ENCODE results near the gene APOC3. TPM values are rescaled to one million over a fixed set of nuclear protein-coding genes. Genes with fewer than 3 reads are reported as not detected.
"Not testable (repeated sequence)": the region's sequence is repeated elsewhere in the genome, so short reads cannot be mapped to it uniquely, and the experiment has no call there.

APOC3 gene
- total RNA-seq, 1 experiment from 2014 or later: not detected

GRCh38 chr11:116800610-116801009 is 29.1 kb upstream of the APOC3 start:
- no peak overlapping the region for H2AK5ac ChIP-seq (ENCODE audit: insufficient read length, low read length)
- no peak overlapping the region for H2BK15ac ChIP-seq (ENCODE audit: low read depth, low read length)
- no peak for TF ChIP-seq CTCF (conservative IDR thresholded peaks at IDR 0.05)
- no peak overlapping the region for H3K4me2 ChIP-seq (ENCODE audit: insufficient read depth, insufficient read length, low read length)
- no peaks in the 10 kb centered on the region for H3K9me3 ChIP-seq (ENCODE audit: control insufficient read depth, low read depth, low read length)
- no peaks in the 10 kb centered on the region for H3K23me2 ChIP-seq (ENCODE audit: insufficient read length, low read depth, low read length, poor library complexity, severe bottlenecking)
- no peaks in the 10 kb centered on the region; the same call in 1 of the 2 replicates for H3K27me3 Mint-ChIP-seq (ENCODE audit: low read depth)
- H2BK12ac ChIP-seq (ENCODE audit: insufficient read length, low read depth, low read length): no peak overlapping the region
- WGBS (ENCODE audit: extremely low coverage, insufficient read length, low lambda C conversion rate): no CpG with 5 or more reads among the region's 2 CpGs
- no peaks in the 10 kb centered on the region for H4K20me1 ChIP-seq (ENCODE audit: control insufficient read depth, insufficient read depth, insufficient read length)
- no peaks in the 10 kb centered on the region for H3K36me3 Mint-ChIP-seq (ENCODE audit: insufficient read depth in 1 of 3, low read depth in 3 of 3)
- no peaks in the 10 kb centered on the region for H3K9me3 Mint-ChIP-seq
- no peak overlapping the region for H2BK120ac ChIP-seq (ENCODE audit: low read depth, low read length, poor library complexity, severe bottlenecking)
- no peak overlapping the region for H3K27ac Mint-ChIP-seq
- H3K9ac ChIP-seq (ENCODE audit: extremely low read depth, insufficient read length, low read length): no peak overlapping the region
- H3K4me1 ChIP-seq (ENCODE audit: insufficient read depth, low read length): no peaks in the 10 kb centered on the region
- H3K56ac ChIP-seq (ENCODE audit: insufficient read length, low read depth, low read length): no peak overlapping the region
- H3K14ac ChIP-seq (ENCODE audit: insufficient read depth, low read length): no peak overlapping the region
- H3K27ac ChIP-seq (ENCODE audit: insufficient read length, low read depth, low read length): no peak overlapping the region
- H2AFZ ChIP-seq (ENCODE audit: low read length): no peak overlapping the region
- no peaks in the 10 kb centered on the region for H3K79me2 ChIP-seq (ENCODE audit: insufficient read depth, low read length)
- DNase-seq: no peak
- H3K4ac ChIP-seq (ENCODE audit: low read depth, low read length): no peak overlapping the region
- no peaks in the 10 kb centered on the region for H3K27me3 ChIP-seq (ENCODE audit: insufficient read depth, low read length)
- no peak overlapping the region for H3K4me3 Mint-ChIP-seq
- no peak overlapping the region for H4K91ac ChIP-seq (ENCODE audit: insufficient read length, low read depth, low read length)
- H3K79me1 ChIP-seq (ENCODE audit: insufficient read depth, low read depth, low read length, poor library complexity, severe bottlenecking): no peaks in the 10 kb centered on the region
- H3K18ac ChIP-seq (ENCODE audit: insufficient read length, low read depth, low read length): no peak overlapping the region
- no peak overlapping the region for H4K5ac ChIP-seq (ENCODE audit: insufficient read length, low read depth, low read length)
- H2BK5ac ChIP-seq (ENCODE audit: insufficient read length, low read length): no peak overlapping the region
- no peaks in the 10 kb centered on the region for H3K4me1 Mint-ChIP-seq
- no peak overlapping the region for H2BK20ac ChIP-seq (ENCODE audit: low read depth, low read length, poor library complexity, severe bottlenecking)
- no peak overlapping the region for H4K8ac ChIP-seq (replicated peaks; ENCODE audit: insufficient read length, low read depth, low read length)
- H3K23ac ChIP-seq (ENCODE audit: insufficient read length, low read depth, low read length): no peak overlapping the region
- no peak overlapping the region for H3T11ph ChIP-seq (ENCODE audit: low read length)

GRCh38 chr11:116801662-116802061 is 28.0 kb upstream of the APOC3 start:
- not testable (repeated sequence) for H3K36me3 Mint-ChIP-seq (ENCODE audit: insufficient read depth in 1 of 3, low read depth in 3 of 3); H2BK20ac ChIP-seq (ENCODE audit: low read depth, low read length, poor library complexity, severe bottlenecking); H2AFZ ChIP-seq (ENCODE audit: low read length); H3K27ac ChIP-seq (ENCODE audit: insufficient read length, low read depth, low read length); H3K27ac Mint-ChIP-seq; H3T11ph ChIP-seq (ENCODE audit: low read length); H3K9ac ChIP-seq (ENCODE audit: extremely low read depth, insufficient read length, low read length); H3K4me3 Mint-ChIP-seq; H3K79me1 ChIP-seq (ENCODE audit: insufficient read depth, low read depth, low read length, poor library complexity, severe bottlenecking); H2BK5ac ChIP-seq (ENCODE audit: insufficient read length, low read length); H3K18ac ChIP-seq (ENCODE audit: insufficient read length, low read depth, low read length); H2BK120ac ChIP-seq (ENCODE audit: low read depth, low read length, poor library complexity, severe bottlenecking); H3K23me2 ChIP-seq (ENCODE audit: insufficient read length, low read depth, low read length, poor library complexity, severe bottlenecking); H3K4me1 ChIP-seq (ENCODE audit: insufficient read depth, low read length); H3K4ac ChIP-seq (ENCODE audit: low read depth, low read length); H4K5ac ChIP-seq (ENCODE audit: insufficient read length, low read depth, low read length); H3K27me3 Mint-ChIP-seq (ENCODE audit: low read depth); H3K9me3 ChIP-seq (ENCODE audit: control insufficient read depth, low read depth, low read length); H2BK15ac ChIP-seq (ENCODE audit: low read depth, low read length); H3K79me2 ChIP-seq (ENCODE audit: insufficient read depth, low read length); H4K8ac ChIP-seq (replicated peaks; ENCODE audit: insufficient read length, low read depth, low read length); H4K20me1 ChIP-seq (ENCODE audit: control insufficient read depth, insufficient read depth, insufficient read length); H3K4me1 Mint-ChIP-seq; H3K56ac ChIP-seq (ENCODE audit: insufficient read length, low read depth, low read length); H3K14ac ChIP-seq (ENCODE audit: insufficient read depth, low read length); H4K91ac ChIP-seq (ENCODE audit: insufficient read length, low read depth, low read length); H2BK12ac ChIP-seq (ENCODE audit: insufficient read length, low read depth, low read length); H3K9me3 Mint-ChIP-seq; H2AK5ac ChIP-seq (ENCODE audit: insufficient read length, low read length); H3K4me2 ChIP-seq (ENCODE audit: insufficient read depth, insufficient read length, low read length); H3K27me3 ChIP-seq (ENCODE audit: insufficient read depth, low read length); H3K23ac ChIP-seq (ENCODE audit: insufficient read length, low read depth, low read length); DNase-seq
